Measurements from ENCODE around the gene SLCO4A1.

SLCO4A1 gene

DNA sequence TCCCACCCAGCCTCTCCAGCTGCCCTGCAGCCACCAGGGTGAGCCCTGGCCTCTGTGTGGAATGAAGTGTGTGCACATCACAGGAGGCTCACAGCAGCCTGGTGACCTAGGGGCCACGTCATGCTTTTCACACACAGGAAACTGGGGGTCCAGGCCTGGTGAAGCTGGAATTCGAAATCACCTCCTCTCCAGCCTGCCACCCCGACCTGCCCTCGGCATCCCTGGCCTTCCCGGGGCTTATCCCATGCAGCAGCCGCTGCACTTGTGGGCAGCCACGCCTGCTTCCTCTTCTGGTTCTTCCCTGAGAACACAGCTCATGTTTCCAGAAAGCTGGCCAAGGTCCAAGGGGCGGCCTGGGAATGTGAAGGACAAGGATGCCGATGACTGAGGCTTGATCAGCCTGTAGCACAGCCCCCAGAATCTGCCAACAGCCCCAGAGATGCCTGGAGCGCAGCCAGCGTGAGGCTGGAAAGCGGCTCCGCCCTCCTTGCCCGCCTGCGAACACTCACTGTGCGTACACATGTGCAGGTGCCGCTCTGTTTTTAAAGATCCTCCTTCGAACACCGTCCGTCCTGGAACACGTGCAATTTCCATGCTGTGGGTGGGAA lies 62.1 kb downstream of the SLCO4A1 start:
- DNase-seq = no peak

DNA sequence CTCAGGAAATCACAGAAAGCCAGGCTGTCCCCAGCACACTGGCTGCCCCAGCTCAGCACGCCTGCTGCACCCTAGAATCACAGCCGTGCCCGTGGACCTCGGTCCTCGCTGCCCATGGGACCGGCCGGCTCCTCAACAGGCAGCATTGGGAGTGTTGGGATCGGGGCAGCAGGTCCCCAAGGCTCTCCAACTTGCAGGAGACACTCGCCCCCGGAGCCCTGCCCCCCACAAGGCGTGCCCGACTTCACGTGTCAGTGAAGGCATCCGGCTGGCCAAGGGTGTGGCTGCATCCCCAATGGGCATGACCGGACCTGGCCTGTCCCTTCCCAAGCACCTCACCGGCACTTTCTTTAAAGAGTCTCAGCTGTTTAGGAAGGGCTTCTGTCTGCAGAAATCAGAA lies 63.3 kb downstream of the SLCO4A1 start:
- DNase-seq = no peak

DNA sequence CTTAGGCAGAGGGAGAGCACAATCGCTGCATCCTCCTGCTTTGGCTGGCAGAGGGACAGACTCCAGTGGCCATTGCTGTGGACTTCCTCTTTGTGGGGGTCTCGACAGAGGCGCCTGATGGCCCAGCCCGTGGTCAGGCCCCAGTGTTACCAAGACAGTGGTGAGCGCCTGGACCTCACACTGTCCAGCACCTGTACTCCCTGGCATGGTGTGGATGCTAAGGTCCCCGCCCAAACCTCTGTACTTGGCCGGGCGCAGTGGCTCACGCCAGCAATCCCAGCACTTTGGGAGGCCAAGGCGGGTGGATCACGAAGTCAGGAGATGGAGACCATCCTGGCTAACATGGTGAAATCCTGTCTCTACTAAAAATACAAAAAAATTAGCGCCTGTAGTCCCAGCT lies 64.0 kb downstream of the SLCO4A1 start:
- DNase-seq = no peak

DNA sequence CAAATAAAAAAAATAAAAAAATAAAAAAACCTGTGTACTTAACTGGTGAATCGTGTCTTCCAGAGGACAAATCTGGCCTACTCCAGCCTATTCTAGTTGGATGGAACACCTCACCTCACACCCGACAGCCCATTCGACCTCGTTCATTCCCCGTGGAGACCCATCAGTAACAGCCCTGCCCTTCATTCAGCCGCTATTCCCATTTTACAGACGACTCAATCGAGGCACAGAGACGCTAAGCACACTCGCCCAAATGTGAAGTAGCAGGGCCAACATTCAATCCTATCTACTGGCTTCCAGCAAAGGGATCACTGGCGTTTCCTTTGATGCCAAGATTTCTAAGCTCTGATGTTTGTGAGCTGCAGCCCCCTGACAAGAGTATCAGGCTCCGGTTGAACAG lies 64.6 kb downstream of the SLCO4A1 start:
- DNase-seq = no peak

DNA sequence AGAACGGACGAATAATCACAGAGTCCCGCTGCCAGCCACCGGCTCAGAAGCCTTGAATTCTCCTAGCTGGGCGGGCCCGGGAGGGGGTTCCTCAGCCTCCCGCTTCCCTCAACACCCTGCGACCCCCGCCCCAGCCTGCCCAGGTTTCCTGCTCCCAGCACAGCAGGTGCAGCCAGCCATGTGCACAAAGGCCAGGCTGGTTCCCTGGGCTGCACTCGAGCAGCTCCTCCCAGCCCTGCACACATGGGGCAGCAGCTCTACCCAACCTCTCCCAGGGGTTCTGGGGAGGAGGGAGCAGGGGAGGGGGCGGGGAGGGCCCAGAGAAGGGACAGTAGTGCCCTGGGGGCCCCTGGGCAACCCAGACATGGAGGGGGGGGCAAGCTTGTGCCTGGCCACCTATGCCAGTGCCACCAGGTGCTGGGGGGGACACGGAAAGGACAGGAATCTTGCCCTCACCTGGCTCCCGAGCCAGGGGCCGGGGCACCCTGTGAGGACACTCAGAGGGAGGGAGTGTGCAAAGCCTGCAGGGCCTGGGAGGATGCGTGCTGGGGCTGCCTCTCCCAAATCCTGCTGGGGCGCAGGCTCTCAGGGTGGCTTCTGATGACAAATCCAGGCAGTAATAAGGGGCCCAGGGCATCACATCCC lies 65.1 kb downstream of the SLCO4A1 start:
- no peak for DNase-seq

DNA sequence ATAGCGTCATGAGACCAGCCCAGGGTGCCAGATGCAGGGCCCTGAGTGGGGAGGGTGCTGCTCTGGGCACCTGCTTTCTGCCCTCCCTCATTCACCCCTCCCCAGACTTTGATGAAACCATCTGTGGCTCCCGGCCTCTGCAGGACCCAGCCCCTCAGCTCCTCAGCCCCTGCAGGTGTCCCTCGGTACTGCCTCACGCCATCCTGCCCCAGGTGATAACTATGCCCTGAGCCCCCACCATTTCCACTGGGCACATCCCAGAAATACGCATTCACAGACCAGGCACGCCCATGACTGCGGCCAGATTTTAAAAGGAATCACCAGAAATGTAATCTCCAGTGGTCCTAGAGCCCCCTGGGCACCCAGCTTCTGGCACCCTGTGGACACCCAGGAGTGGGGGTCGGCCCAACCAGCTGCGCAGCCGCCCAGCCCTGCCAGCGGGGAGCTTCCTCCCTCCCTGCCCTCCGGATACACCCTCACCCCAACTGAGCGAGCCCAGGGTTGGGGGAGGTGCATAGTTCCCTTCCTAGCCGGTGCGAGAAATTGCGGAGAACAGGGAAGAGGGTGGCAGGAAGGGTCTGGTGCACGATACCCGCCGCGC lies 65.7 kb downstream of the SLCO4A1 start:
- no peak for DNase-seq

DNA sequence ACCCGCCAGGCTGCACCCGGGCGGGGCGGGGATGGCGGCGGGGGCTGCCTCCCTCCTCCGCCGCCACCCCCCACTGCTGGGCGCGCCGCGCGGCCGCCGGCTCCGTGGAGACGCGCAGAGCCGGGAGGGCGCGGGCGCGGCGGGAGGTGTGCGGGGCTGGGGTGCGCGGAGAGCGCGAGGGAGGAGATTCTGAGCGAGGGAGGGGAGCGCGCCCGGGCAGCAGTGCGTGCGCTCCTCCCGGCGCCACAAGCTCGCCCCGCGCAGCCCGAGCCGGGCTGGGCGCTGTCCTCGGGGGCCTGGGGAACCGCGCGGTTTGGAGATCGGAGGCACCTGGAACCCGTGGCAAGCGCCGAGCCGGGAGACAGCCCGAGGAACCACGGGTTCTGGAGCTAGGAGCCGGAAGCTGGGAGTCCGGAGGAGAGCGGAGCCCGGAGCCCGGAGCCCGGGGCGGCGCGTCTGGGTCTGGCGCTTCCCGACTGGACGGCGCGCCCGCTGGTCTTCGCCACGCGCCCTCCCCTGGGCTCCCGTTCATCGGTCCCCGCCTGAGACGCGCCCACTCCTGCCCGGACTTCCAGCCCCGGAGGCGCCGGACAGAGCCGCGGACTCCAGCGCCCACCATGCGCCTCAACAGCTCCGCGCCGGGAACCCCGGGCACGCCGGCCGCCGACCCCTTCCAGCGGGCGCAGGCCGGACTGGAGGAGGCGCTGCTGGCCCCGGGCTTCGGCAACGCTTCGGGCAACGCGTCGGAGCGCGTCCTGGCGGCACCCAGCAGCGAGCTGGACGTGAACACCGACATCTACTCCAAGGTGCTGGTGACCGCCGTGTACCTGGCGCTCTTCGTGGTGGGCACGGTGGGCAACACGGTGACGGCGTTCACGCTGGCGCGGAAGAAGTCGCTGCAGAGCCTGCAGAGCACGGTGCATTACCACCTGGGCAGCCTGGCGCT lies 66.6 kb downstream of the SLCO4A1 start, which contains the start of gene NTSR1:
Gene NTSR1 (plus strand): TSS at position 246 of the 946 bp plus-strand sequence. CDS start 372 bp downstream, at position 618.
- peak in 1 of 2 donors; percentile 39 for DNase-seq

DNA sequence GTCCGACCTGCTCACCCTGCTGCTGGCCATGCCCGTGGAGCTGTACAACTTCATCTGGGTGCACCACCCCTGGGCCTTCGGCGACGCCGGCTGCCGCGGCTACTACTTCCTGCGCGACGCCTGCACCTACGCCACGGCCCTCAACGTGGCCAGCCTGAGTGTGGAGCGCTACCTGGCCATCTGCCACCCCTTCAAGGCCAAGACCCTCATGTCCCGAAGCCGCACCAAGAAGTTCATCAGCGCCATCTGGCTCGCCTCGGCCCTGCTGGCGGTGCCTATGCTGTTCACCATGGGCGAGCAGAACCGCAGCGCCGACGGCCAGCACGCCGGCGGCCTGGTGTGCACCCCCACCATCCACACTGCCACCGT lies 67.2 kb downstream of the SLCO4A1 start:
- no peak for DNase-seq

DNA sequence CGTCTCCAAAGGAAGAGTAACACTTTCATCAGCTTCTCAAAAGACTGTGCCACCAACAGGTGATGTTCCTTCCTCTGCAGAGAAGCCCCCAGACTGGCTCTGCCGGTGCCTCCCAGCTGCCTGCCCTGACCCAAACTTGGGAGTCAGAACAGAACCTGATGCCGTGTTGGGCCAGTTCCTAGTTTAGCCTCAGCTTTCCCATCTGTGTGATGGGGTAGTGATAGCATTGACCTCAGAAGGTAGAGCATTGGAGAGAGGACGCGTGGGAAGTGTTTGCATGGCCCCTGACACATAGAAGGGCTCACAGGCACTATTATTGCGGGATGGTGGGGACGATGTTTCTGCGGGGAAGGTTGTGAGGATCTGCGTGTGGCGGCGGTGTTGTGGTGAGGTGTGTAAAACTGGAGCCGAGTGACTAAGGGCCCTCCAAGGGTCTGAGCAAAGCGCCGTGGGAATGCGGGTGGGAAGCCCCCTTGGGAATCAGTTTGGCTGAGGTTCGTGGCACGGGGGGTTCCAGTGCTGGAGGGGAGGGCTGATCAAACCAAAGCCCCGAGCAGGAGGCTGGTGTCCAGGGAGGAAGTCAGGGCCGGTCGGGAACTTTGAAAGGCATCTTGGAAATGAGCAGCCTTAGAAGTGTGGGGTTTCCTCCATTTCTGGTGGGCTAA lies 68.0 kb downstream of the SLCO4A1 start:
- DNase-seq = no peak

DNA sequence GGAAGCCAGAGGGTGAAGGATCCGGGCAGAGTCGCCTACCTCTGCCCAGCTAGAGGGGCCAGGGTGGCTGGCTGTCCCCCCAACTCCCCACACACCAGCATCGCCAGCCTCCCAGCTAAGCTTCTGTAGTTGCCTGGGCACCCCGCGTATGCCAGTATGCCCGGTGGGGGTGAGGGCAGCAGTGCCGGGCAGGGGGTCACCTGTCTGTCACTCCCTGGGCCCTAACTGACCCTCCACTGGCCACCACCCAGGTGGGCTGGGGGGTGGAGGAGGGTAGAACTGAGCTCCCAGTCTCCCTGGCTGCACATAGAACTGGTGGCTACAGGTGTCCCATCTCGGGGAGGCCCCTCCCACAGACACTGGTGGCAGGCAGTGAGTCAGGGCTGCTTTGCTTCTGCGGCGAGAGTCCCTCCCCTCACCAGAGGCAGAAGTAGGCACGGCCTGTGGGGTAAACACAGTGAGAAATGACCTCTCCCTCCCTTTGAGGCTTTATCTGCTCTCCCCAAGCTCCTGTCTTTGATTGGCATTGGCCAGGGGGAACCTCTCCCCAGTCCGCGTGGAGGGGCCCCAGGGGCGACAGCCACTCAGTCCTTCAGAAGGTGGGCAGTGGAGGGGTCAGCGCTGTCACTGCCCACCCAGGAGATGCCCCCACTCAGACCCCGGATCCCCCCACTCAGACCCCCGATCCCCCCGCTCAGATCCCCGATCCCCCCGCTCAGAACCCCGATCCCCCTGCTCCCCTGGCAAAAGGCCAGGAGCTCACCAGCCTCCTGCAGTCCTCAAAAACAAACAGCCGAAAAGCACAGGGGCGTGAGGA lies 68.8 kb downstream of the SLCO4A1 start:
- peak in 1 of 2 donors; percentile 54 for DNase-seq

DNA sequence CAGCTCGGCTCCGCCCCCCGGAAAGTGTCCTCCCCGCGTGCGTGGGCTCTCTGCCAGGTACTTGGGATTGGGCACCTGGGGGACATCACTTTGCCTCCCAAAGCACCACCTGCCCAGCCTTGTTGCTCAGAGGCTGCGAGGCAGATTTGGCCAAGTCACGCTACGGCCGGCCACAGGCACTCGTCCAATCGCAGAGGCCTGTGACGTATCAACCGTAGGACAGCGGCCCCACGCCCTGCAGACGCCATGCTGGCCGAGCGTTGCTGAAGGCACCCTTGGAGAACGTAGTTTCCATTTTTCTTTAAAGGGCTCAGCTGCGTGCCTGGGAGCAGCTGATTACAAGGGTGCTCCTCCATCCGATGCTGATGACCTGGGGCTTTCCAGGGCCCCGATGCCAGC lies 69.4 kb downstream of the SLCO4A1 start:
- DNase-seq = no peak

DNA sequence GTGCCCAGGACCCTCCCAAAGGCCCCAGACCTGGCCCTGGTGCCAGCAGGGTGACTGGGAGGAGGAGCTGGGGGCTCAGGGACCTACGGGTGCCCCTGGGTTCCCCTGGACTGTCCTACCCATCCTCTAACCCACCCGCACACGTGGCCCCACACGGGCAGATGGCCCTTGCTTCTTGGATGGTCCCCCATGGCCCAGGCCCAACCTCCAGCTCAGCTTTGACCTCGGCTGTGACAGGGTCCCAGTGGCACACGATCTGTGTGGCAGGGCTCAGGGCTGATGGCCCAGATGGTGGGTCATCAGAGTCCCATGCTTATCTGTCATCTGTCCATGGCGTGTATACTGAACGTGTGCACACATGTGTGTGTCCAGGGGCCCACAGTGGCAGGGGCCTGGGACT lies 70.3 kb downstream of the SLCO4A1 start:
- DNase-seq = no peak

DNA sequence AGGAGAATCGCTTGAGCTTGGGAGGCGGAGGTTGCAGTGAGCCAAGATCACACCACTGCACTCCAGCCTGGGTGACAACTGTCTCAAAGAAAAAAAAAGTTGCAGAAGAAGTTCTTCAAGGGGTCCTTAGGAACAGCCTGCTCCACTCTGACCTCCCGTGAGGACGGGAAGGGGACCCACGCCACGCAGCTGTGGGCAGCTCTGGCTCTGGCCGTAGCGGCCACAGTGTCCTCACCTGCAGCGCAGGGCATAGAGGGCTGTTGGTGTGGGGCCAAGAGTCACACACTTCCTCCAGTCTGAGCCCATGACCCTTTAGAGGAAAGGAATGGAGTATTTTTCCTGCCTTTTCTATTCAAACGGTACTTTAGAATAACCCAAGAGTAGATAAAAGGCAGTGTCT lies 71.7 kb downstream of the SLCO4A1 start:
- DNase-seq = no peak

DNA sequence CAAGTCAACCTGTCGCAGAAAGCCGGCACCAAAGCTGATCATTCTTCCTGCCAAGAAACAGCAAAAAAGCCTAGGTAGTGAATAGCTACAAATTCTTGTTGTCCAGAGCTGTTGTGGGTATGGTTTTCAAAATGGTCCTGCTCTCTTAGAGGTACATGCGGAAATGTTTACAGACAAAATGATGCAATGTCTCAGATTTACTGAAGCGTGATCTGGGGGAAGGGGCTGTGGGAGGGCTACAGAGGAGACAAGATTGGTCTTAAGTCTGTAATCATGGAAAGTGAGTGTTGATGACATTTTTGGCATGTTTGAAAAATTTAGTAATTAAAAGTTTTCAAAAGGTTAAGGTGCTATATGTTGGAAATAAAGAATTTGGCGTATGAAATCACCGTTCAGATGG lies 72.5 kb downstream of the SLCO4A1 start:
- no peak for DNase-seq

DNA sequence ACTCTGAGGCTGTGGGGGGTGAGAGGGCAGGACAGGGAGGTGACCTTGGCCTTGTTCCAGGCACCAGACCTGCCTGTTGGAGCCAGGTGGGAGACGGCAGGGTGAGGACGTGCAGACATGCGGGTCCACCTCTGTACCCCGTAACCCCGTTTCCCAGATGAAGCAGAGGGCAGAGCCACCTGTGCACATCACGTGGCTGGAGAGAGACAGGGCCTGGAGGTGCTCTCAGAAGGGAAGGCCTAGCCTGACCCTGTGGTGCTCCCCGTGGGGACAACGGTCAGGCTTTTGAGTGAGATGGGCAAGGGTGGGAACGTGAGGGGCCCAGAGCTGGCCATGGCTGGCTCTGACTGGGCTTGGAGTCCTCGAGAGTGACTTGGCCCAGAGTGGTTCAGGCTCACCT lies 72.9 kb downstream of the SLCO4A1 start:
- no peak for DNase-seq

DNA sequence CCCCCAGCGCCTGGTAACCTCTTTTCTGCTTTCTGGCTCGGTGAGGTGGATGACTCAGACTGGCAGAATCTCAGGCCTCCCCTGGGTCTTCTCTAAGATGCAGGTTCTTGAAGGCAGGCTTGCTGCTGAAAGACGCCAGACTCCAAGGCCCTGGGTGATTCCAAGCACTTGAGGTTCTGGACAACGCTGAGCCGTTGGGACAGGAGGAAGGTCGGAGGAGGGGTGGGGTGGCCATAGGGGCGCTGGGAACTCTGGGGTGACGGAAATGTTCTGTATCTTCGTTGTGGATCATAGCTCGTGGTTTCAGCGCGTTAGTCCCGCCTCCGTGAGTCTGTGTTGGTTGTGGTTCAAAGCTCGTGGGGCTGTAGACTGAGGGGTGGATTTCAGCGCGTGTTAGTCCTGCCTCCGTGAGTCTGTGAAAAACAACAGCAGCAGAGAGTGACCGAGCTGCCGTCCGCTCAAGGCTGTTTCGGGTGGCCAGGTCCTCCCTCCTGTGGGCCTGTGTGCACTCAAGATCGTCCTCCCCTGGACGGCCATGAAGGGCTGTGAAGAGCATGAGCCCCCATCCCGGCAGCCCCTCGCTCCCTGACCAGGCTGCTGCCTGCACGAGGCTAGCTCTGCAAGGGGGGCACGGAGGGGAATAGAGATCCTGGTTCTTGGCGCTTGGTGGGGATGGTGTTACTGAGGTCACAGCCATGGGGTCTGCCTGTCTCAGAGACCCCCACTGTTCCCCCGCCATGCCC lies 74.1 kb downstream of the SLCO4A1 start:
- DNase-seq = no peak

DNA sequence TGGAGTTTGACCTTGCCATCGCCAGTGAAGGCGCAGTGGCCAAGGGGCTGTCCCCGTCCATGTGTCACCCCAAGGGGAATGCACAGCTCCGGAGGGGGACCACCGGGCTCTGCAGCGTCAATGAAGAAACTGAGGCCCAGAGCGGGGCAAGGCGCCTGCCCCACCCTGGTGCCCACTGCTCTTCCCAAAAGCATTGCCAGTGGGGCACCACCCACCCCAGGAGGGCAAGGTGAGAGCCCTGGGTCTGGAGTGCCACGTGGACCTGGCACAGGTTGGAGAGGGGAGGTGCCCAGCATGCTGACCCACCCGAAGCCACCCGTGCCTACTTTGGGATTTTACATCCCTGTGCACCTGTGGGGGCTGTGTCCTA lies 74.6 kb downstream of the SLCO4A1 start:
- no peak for DNase-seq

DNA sequence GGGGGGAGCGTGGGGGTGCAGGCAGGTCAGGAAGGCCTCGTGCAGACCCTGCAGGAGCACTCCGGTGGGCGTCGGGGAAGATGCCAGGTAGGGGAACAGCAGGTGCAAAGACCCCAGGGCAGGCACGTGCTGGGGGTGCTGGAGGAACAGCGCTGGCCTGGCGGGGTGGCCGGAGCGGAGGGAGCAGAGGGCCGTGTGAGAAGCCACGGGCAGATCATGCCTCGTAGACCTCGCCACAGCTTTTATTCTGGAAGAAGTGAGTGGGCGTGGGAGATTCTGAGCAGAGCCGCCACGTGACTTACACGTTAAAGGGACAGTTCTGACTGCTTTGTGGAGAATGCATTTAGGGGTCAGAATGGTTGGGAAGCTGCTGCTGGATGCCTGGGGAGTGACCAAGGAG lies 75.6 kb downstream of the SLCO4A1 start:
- no peak for DNase-seq

DNA sequence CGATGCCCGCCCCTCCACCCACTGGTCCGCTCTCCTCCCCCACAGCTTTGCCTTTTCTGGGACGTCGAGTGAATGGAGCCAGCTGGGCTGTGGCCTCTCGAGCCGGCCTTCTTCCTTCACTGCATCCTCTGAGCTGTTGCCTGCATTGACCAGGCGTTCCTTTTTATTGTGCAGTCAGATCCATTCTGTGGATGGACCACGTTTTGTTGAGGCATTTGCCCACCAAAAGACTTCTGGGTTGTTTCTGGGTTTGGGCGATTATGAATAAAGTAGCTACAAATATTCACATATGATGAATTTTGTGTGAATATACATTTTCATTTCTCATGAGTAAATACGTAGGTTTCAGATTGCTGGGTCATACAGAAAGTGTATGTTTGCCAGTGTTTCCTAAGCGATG lies 76.2 kb downstream of the SLCO4A1 start:
- DNase-seq = no peak

DNA sequence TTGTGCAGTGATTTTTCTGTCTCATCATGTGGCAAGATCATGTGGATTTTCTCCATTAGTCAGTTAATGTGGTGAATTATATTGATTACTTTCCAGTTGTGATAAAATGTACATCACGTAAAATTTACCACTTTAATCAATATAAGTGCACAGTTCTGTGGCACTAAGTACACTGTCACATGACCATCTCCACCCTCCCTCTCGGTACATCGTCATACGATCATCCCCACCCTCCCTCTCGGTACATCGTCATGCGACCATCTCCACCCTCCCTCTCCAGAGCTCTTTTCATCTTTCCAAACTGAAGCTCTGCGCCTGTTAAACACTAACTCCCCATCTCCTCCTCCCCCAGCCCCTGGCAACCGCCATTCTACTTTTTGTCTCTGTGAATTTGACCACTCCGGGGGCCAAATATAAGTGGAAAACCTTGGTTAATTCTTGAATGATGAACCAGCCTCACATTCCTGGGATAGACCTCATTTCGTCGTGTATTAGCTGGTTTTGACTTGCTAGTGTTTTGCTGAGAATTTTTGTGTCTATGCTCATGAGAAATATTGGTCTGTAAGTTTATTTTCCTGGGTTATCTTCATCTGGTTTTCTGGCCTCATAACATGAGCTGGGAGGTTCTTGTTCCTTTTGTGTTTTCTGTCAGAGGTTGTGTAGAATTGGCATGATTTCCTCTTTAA lies 77.1 kb downstream of the SLCO4A1 start:
- DNase-seq = no peak

Measured in bone marrow (tissue), 2 donors.